NT2/D1 (cell line): Measurements from ENCODE around the gene CDC42EP4.
"Not testable (repeated sequence)": the region's sequence is repeated elsewhere in the genome, so short reads cannot be mapped to it uniquely, and the experiment has no call there.

Experiments used
- DNase-seq: peaks from one replicate; pipeline ENCODE4 v3.0.0-alpha.2; 2011; ENCODE audit warnings: low read depth, low spot score
- H3K27me3 ChIP-seq: 2 replicates; pipeline ENCODE4 v1.6.0; 2011; ENCODE audit warnings: mild to moderate bottlenecking; ENCODE audit not compliant: insufficient read length, insufficient read depth
- H3K36me3 ChIP-seq: 2 replicates; pipeline ENCODE4 v1.6.1; 2011; ENCODE audit warnings: mild to moderate bottlenecking, low read length, mixed read lengths; ENCODE audit not compliant: insufficient read depth, insufficient read length
- H3K4me1 ChIP-seq: 2 replicates; pipeline ENCODE4 v1.5.1; 2011; ENCODE audit not compliant: insufficient read depth, insufficient read length
- H3K4me3 ChIP-seq: 2 replicates; pipeline ENCODE4 v1.5.1; 2011; ENCODE audit warnings: low read depth; ENCODE audit not compliant: insufficient read length
- H3K9ac ChIP-seq: 2 replicates; pipeline ENCODE4 v1.6.0; 2011; ENCODE audit warnings: low read depth; ENCODE audit not compliant: insufficient read length
- H3K9me3 ChIP-seq: 2 replicates; pipeline ENCODE4 v1.5.1; 2011; ENCODE audit warnings: mild to moderate bottlenecking, low read length; ENCODE audit not compliant: insufficient read depth
- SUZ12 ChIP-seq: IDR thresholded peaks from 2 replicates; pipeline ENCODE4 v1.6.1; 2011; ENCODE audit not compliant: insufficient read length, insufficient read depth; ENCODE audit errors: extremely low read depth
- YY1 ChIP-seq: IDR thresholded peaks from 2 replicates; pipeline ENCODE4 v1.6.1; 2011; ENCODE audit not compliant: insufficient read length, insufficient read depth
- ZNF274 ChIP-seq: IDR thresholded peaks from 2 replicates; pipeline ENCODE4 v1.6.1; 2011; ENCODE audit warnings: mild to moderate bottlenecking, low read depth, low read length

Gene CDC42EP4

DNA sequence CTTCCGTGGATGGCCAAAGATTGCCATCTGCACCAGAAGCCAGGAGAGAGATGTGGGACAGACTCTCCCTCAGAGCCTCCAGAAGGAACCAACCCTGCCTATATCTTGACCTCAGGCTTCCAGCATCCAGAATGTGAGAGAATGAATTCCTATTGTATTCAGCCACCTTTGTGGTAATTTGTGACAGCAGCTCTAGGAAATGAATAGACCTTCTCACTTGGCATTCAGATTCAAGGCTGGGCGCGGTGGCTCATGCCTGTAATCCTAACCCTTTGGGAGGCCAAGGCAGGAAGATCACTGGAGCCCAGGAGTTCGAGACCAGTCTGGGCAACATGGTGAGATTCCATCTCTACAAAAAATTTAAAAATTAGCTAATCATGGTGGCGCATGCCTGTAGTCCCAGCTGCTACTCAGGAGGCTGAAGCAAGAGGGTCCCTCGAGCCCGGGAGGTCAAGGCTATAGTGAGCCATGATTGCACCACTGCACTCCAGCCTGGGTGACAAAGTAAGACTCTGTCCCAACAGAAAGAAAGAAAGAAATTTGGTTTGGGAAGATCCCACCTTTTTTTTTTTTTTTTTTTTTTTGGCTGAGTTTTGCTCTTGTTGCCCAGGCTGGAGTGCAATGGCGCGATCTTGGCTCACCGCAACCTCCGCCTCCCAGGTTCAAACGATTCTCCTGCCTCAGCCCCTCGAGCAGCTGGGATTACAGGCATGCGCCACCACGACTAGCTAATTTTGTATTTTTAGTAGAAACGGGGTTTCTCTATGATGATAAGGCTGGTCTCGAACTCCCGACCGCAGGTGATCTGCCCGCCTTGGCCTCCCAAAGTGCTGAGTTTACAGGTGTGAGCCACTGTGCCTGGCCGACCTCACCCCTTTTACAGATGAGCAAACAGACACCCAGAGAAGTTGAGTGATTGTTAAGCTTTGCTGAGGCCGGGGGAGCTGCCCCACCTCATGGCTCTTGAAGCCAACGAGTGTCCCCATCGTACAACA lies 45.9 kb downstream of the CDC42EP4 start:
- peaks cover 25% of the 10 kb centered on the region for H3K4me1 ChIP-seq
- H3K4me3 ChIP-seq: no peak overlapping the region
- H3K9ac ChIP-seq: no peak overlapping the region
- no peaks in the 10 kb centered on the region for H3K36me3 ChIP-seq
- TF ChIP-seq YY1: no peak
- TF ChIP-seq ZNF274: no peak
- no peak for TF ChIP-seq SUZ12
- no peaks in the 10 kb centered on the region for H3K27me3 ChIP-seq
- H3K9me3 ChIP-seq: peaks cover 8% of the 10 kb centered on the region; the same call in 1 of the 2 replicates
- DNase-seq: no peak

DNA sequence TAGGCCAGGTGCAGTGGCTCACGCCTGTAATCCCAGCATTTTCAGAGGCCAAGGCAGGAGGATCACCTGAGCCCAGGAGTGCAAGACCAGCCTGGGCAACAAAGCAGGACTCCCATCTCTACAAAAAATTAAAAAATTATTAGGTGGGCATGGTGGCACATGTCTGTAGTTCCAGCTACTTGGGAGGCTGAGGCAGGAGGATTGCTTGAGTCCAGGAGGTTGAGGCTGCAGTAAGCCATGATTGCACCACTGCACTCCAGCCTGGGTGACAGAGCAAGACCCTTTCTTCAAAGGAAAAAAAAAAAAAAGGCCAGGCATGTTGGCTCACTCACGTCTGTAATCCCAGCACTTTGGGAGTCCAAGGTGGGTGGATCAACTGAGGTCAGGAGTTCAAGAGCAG lies 47.4 kb downstream of the CDC42EP4 start:
- H3K36me3 ChIP-seq, H3K9ac ChIP-seq, H3K27me3 ChIP-seq, DNase-seq, H3K9me3 ChIP-seq, H3K4me3 ChIP-seq: not testable (repeated sequence)
- peaks cover 27% of the 10 kb centered on the region for H3K4me1 ChIP-seq

DNA sequence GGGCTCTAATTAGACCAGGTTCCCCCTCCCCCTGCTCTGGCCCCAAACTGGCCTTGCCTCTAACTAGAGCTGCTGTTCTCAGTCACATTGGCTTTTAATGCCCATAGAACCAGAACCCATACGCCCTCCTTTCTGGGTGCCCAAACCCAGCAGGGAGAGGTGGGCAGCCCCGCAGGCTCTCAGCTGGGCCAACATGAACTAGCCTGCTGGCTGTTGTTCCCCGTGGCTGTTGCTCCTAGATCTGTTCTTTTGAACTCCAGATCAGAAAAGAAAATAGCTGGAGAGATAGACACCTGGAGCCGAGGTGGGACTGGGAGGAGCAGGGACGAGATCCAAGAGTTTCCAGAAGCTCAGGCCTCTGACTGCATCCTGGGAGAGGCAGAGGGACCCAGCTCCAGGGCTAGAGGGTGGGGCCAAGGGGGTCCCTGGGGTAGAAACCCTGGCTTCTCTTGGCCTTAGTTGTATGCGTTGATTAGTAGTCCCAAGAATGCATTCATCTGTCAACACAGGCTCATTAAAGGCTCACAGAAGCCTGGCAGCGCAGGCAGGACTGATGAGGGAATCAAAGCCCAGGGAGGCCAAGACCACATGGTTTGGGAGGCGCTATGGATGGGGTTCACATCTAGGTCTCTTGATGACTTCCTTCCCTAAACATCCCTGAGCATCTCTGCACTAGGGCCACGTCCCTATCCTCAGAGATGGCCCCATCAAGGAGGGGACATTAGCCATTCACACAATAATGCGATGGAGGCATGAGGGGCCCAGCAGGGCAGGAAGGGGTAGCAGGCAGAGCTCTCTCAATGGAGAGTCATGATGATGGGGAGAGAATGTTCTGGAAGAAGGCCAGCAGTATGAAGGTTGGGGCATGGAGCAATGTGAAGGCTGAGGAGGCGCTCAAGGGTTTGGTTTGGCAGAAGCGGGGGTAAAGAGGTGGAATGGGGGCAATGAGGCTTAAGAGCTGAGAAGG lies 48.8 kb downstream of the CDC42EP4 start:
- no peaks in the 10 kb centered on the region for H3K9me3 ChIP-seq
- TF ChIP-seq SUZ12 (no peak), YY1 (no peak), ZNF274 (no peak)
- H3K27me3 ChIP-seq: no peaks in the 10 kb centered on the region
- peak overlapping the region; percentile 13 for H3K9ac ChIP-seq
- H3K36me3 ChIP-seq: no peaks in the 10 kb centered on the region
- DNase-seq: no peak
- peaks cover 27% of the 10 kb centered on the region for H3K4me1 ChIP-seq
- no peak overlapping the region for H3K4me3 ChIP-seq

DNA sequence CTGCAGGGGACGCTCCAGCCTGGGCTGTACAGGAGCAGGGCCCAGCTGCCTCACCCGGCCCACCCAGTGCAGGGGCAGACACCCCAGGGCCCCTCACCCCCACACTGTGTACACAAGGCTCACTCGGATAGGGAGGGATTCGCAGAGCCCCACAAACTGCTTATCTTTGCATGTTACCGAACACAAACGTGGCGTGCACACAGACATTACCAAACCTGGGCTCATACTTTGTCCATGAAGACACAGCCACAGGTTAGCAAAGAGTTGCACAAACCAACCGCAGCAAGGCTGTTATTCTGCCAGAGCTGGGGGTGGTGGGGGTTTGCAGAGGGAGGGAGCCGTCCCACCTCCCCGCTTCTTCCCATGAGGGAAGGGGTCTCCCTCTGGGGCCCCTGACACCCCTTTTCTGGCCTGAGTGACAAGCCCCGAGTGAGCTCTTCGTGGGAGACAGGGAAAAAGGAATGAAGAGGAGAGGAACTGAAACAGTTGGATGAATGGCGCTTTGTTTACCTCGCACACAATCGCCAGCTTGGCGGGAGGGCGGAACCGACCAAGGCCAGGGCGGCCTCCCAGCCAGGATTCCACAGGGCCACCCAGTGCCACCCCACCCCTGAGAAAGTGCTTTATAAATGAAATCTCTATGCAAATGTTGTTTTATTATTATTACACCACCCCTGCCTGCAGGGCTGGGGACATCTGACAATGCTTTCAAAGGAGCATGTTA lies 49.7 kb downstream of the CDC42EP4 start:
- DNase-seq: no peak
- H3K9ac ChIP-seq: peak overlapping the region; percentile 63
- no peak overlapping the region for H3K4me3 ChIP-seq

DNA sequence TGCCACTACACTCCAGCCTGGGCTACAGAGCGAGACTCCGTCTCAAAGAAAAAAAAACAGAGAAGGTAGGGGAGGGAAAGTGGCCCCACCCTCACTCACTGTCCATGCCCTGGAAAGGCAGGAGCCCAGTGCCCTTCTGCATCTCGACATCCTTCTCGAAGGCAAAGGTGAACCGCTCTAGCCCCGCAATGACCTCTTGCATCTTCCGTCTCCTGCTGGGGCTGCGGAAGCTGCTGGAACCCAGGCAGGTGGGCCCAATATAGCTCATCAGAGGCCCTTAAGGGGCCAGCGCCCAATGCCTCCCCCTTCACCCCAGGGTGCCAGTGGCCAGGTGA lies 50.2 kb downstream of the CDC42EP4 start, which contains the start of gene CPSF4L:
TSS of gene CPSF4L (minus strand) at position 264 of the 335 bp plus-strand sequence. CDS start at position 202, 62 bp downstream.
- no peaks in the 10 kb centered on the region for H3K36me3 ChIP-seq
- TF ChIP-seq YY1: no peak
- no peak within 1 kb of the TSS for H3K4me3 ChIP-seq
- peaks cover 19% of the 10 kb centered on the region for H3K4me1 ChIP-seq
- peak within 1 kb of the TSS; percentile 63 for H3K9ac ChIP-seq
- no peak for DNase-seq
- no peaks in the 10 kb centered on the region for H3K9me3 ChIP-seq
- no peaks in the 10 kb centered on the region for H3K27me3 ChIP-seq

More for the DNA sequence above, 49.7 kb downstream of the CDC42EP4 start:
- H3K9me3 ChIP-seq: no peaks in the 10 kb centered on the region
- peaks cover 23% of the 10 kb centered on the region for H3K4me1 ChIP-seq
- no peaks in the 10 kb centered on the region for H3K27me3 ChIP-seq
- TF ChIP-seq ZNF274: no peak
- no peak for TF ChIP-seq YY1
- no peak for TF ChIP-seq SUZ12
- H3K36me3 ChIP-seq: no peaks in the 10 kb centered on the region

- Histone ChIP-seq H3K36me3 (no peaks in the 10 kb centered on the region), H3K27me3 (no peaks in the 10 kb centered on the region), H3K9ac (no peak overlapping the region), H3K9me3 (no peaks in the 10 kb centered on the region), H3K4me3 (no peak overlapping the region), H3K4me1 (peaks cover 17% of the 10 kb centered on the region)
- TF ChIP-seq SUZ12: no peak
- TF ChIP-seq ZNF274: no peak
- TF ChIP-seq YY1: no peak
- no peak for DNase-seq
These were observed 54.3 kb downstream of the CDC42EP4 start for GRCh38 chr17:73257516-73257915.
